HepG2 (cell line): ENCODE results near the gene SIAE.

ENCODE experiments used
- CBX5 ChIP-seq: sonication (generic); formaldehyde crosslinking; IDR thresholded peaks from 2 replicates; pipeline ENCODE4 v1.4.0; 2020; ENCODE audit warnings: missing genetic modification reagents, borderline replicate concordance
- ESRRA ChIP-seq: sonication (generic); formaldehyde crosslinking; IDR thresholded peaks from 2 replicates; pipeline ENCODE4 v1.5.1; 2020; ENCODE audit warnings: mild to moderate bottlenecking, low read depth, missing genetic modification reagents
- EZH2 ChIP-seq: conservative IDR thresholded peaks from 2 replicates; pipeline ENCODE4 v1.6.1; 2012; ENCODE audit warnings: mild to moderate bottlenecking, low read depth, low read length, moderate library complexity
- FOXK2 ChIP-seq: fragments of 450-650 bp; IDR thresholded peaks from 2 replicates; pipeline ENCODE4 v1.6.1; 2016
- NFE2L2 ChIP-seq: fragments of 150-350 bp; IDR thresholded peaks from 2 replicates; pipeline ENCODE4 v1.6.1; 2014; ENCODE audit warnings: low read length
- PRDM15 ChIP-seq: sonication (generic); formaldehyde crosslinking; IDR thresholded peaks from 2 replicates; pipeline ENCODE4 v1.4.0; 2020; ENCODE audit warnings: missing genetic modification reagents
- SMAD3 ChIP-seq: sonication (generic); formaldehyde crosslinking; IDR thresholded peaks from 2 replicates; pipeline ENCODE4 v1.4.0; 2020; ENCODE audit warnings: missing genetic modification reagents
- ZBTB3 ChIP-seq: sonication (generic); formaldehyde crosslinking; IDR thresholded peaks from 2 replicates; pipeline ENCODE4 v1.4.0; 2020; ENCODE audit warnings: low read depth, mild to moderate bottlenecking, moderate library complexity, missing genetic modification reagents, borderline replicate concordance
- ZKSCAN1 ChIP-seq: fragments of 150-350 bp; IDR thresholded peaks from 2 replicates; pipeline ENCODE4 v1.6.1; 2014; ENCODE audit warnings: low read length

GRCh38 chr11:124667601-124668000, 5.9 kb downstream of the SIAE start:
- no peak for TF ChIP-seq CBX5 (CRISPR knock-in tag)
- no peak for TF ChIP-seq ZKSCAN1
- TF ChIP-seq NFE2L2, result no peak
- no peak for TF ChIP-seq EZH2
- TF ChIP-seq PRDM15 (CRISPR knock-in tag), result no peak
- no peak for TF ChIP-seq FOXK2
- TF ChIP-seq ESRRA (CRISPR knock-in tag), result no peak
- TF ChIP-seq ZBTB3, result no peak
- TF ChIP-seq SMAD3 (CRISPR knock-in tag), result no peak
